Endothelial cell (in vitro differentiated cells): ENCODE measurements around the gene LHX4. TPM values are rescaled to one million over a fixed set of nuclear protein-coding genes. Genes with fewer than 3 reads are reported as not detected.

ENCODE experiments used
- DNase-seq: peaks from one replicate; pipeline ENCODE4 v3.0.0; 2021; ENCODE audit warnings: low spot score
- H3K27ac Mint-ChIP-seq: one replicate; pipeline ENCODE4 v1.8.0; 2021; ENCODE audit warnings: mixed read lengths, inconsistent platforms; ENCODE audit not compliant: unreplicated experiment
- H3K27me3 Mint-ChIP-seq: one replicate; pipeline ENCODE4 v1.8.0; 2021; ENCODE audit warnings: mild to moderate bottlenecking, moderate library complexity, mixed read lengths, inconsistent platforms; ENCODE audit not compliant: unreplicated experiment
- H3K36me3 Mint-ChIP-seq: one replicate; pipeline ENCODE4 v1.8.0; 2021; ENCODE audit warnings: mild to moderate bottlenecking, low read depth, mixed read lengths, inconsistent platforms; ENCODE audit not compliant: unreplicated experiment
- H3K4me1 Mint-ChIP-seq: one replicate; pipeline ENCODE4 v1.8.0; 2021; ENCODE audit warnings: mild to moderate bottlenecking, mixed read lengths, inconsistent platforms; ENCODE audit not compliant: unreplicated experiment
- H3K4me3 Mint-ChIP-seq: one replicate; pipeline ENCODE4 v1.8.0; 2021; ENCODE audit warnings: mild to moderate bottlenecking, mixed read lengths, inconsistent platforms; ENCODE audit not compliant: unreplicated experiment
- H3K9me3 Mint-ChIP-seq: one replicate; pipeline ENCODE4 v1.8.0; 2021; ENCODE audit warnings: mixed read lengths, inconsistent platforms; ENCODE audit not compliant: unreplicated experiment
- total RNA-seq: library from RNA; stranded (reverse); fragmentation: NEBNext Ultra II Directional; extraction: Animal tissue kit (Norgen Biotek cat#: 25700); gene quantifications from one replicate; pipeline ENCODE4 v1.2.1, GENCODE V29; 2021; ENCODE audit not compliant: unreplicated experiment
- TF ChIP-seq, protein P1 (sequence below): fragments of 200-600 bp; sonication (generic); IDR thresholded peaks from one replicate; pipeline ENCODE4 v1.5.0; 2021; ENCODE audit warnings: antibody characterized with exemption; ENCODE audit not compliant: unreplicated experiment

LHX4 gene
- total RNA-seq, 1 donor from 2014 or later = 1.5 TPM

DNA sequence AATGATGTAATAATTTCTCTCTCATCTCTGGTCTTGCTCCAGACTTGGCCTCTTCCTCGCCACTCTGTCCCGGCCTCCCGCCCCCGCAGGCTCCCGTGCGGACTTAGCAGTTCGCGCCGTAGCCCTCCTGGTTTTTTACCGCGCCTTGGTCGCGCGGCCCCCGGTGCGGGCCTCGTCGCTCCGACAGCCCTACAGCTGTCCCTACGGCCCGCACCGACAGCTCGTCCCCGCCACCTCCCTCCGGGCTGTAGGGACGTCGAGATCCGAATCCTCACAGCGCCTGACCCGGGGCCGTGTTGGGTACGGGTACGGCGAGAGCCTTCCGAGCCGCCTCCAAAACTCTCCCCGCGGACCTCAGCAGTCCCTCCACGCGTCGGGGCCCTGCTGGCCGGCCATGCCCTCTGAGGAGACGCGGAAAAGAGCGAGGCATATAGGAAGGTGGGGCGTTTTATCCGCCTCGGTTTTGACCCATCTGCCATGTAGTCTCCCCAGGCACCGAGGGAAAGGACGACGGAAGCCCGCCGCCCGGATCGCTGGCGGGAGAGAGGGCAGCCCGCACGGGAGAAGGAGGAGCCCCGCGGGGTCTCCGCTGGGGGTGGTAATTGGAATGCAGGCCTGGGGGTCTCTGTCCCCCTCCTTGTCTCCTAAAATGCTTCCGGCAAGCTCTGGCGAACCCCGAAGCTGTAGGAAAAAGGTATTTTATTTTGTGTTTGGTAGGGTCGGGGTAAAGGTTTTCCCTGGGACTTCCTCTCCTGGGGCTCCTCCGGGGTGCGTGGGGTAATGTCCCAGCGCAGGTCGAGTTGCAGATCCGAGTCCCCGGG, 3.3 kb downstream of the LHX4 start:
- Mint-ChIP-seq H3K9me3 (no peaks in the 10 kb centered on the region), H3K27me3 (peaks cover 38% of the 10 kb centered on the region), H3K4me1 (peaks cover 22% of the 10 kb centered on the region), H3K36me3 (peaks cover 2% of the 10 kb centered on the region), H3K4me3 (no peak overlapping the region), H3K27ac (no peak overlapping the region)
- TF ChIP-seq, protein P1, sequence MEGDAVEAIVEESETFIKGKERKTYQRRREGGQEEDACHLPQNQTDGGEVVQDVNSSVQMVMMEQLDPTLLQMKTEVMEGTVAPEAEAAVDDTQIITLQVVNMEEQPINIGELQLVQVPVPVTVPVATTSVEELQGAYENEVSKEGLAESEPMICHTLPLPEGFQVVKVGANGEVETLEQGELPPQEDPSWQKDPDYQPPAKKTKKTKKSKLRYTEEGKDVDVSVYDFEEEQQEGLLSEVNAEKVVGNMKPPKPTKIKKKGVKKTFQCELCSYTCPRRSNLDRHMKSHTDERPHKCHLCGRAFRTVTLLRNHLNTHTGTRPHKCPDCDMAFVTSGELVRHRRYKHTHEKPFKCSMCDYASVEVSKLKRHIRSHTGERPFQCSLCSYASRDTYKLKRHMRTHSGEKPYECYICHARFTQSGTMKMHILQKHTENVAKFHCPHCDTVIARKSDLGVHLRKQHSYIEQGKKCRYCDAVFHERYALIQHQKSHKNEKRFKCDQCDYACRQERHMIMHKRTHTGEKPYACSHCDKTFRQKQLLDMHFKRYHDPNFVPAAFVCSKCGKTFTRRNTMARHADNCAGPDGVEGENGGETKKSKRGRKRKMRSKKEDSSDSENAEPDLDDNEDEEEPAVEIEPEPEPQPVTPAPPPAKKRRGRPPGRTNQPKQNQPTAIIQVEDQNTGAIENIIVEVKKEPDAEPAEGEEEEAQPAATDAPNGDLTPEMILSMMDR = no peak
- no peak for DNase-seq

DNA sequence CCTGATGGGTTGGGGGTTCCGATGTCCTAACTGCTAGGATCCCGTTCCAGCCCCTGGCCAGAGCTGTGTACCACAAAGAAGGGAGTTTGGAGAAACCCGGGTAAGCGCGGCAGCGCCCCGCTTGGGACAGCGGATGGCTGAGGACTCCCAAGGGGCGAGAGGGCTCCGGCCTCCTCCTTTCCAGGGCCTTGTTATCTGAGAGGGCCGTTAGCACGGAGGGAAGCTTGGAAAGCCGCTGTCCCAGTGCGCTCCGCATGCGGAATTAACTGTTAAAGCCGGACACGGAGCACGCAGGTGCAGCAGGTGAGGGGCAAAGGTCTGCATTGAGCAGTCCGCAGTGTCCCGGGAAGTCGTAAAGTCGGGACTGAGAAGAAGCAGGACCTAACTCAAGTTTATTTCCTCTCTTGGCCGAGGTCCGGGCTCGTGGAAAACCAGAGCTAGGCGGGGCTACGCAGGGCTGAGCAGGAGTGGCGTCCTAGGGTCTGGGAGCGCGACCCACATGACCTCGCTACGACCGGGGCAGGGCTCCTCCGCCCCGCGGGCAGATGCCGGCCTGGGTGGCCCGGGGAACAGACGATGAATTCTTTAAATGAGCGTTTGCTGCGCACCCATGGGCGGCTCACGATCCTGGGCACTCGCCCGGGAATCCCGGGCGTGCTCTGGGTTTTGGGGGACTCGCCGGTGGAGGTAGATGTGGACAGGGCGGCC, 4.5 kb downstream of the LHX4 start:
- peak; percentile 29 for DNase-seq
- no peak overlapping the region for H3K27ac Mint-ChIP-seq
- TF ChIP-seq, protein P1 = no peak
- no peaks in the 10 kb centered on the region for H3K9me3 Mint-ChIP-seq
- H3K4me3 Mint-ChIP-seq = peak overlapping the region; percentile 82
- H3K36me3 Mint-ChIP-seq = no peaks in the 10 kb centered on the region
- H3K27me3 Mint-ChIP-seq = peaks cover 34% of the 10 kb centered on the region
- H3K4me1 Mint-ChIP-seq = peaks cover 18% of the 10 kb centered on the region

DNA sequence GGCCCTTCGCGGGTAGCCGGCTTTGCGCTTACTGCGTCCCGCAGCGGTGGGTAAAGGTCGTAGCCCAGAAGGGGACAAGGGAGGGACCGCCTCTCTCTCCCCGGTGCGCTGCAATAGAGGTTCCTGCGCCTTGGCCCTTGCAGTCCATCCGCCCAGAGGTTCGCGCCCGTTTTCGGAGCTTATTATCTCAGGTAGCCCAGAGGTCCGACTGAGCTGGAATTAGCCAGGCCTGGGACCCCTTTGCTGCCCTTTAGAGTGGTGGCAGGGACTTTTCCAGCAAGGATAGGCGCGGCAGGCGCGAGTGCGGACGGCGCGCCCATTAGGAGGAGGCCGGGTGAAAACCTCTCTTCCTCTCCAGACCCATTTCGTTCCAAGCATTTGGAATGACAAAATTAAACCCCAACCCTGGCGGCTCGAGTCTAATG, 5.0 kb downstream of the LHX4 start:
- DNase-seq = no peak
- Mint-ChIP-seq H3K36me3 (no peaks in the 10 kb centered on the region), H3K9me3 (no peaks in the 10 kb centered on the region), H3K4me1 (peaks cover 18% of the 10 kb centered on the region), H3K27me3 (peaks cover 34% of the 10 kb centered on the region), H3K4me3 (no peak overlapping the region), H3K27ac (no peak overlapping the region)
- TF ChIP-seq, protein P1 = no peak

DNA sequence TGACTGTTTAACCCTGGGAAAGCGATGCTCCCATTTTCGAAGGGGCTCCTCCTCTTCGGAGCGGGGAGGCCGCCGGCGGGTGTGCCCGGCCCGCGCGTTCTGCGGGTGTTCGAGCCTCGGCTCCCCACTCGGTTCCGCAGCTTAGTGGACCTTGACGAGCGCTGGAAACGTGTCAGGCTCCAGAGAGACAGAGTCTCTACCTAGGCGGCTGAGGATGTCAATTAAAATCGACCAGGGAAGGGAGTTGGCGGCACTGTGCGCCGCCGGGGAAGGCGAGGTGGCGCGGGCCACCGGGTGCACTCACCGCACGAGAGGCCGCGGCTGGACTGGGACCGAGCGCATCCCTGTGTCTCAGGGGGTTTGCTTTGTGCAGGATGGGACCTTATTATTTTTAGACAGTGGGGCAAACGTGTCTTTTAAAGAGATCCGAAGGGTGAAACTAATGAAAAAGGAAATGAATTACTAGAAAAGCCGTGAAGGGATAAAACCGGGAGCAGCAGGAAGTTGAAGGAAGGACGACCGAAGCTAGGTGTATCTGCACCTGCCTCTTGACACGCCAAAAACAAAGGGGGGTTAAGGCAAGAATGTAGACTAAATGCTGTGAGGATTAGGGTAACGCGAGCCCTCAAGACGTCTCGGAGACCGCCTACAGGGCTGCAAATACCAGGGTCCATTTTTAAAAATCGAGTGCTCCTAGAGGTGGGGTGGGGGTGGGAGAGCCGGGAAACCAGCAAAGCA, 5.6 kb downstream of the LHX4 start:
- Mint-ChIP-seq H3K4me1 (peaks cover 18% of the 10 kb centered on the region), H3K27me3 (peaks cover 34% of the 10 kb centered on the region), H3K9me3 (no peaks in the 10 kb centered on the region), H3K4me3 (no peak overlapping the region), H3K36me3 (no peaks in the 10 kb centered on the region), H3K27ac (no peak overlapping the region)
- DNase-seq = no peak
- TF ChIP-seq, protein P1 = no peak
